ENCODE measurements around the gene DACH1. TPM values are rescaled to one million over a fixed set of nuclear protein-coding genes. Genes with fewer than 3 reads are reported as not detected.
A peak's percentile ranks its signal among the peaks of the same experiment; 100 is the strongest.

Gene DACH1
- total and polyA plus RNA-seq, 2 donors (not counting 3 experiments of a cell fraction or from before 2014, with no cell fraction given), result 8.6 to 28.3 TPM

- DNase-seq (ENCODE audit: low read depth, low spot score), result peak; percentile 50
- no peak overlapping the region for H3K27ac ChIP-seq (ENCODE audit: insufficient read depth, low read depth, low read length)
- no peaks in the 10 kb centered on the region for H3K9me3 ChIP-seq (replicated peaks; ENCODE audit: control insufficient read depth, insufficient read depth, low read length)
- H3K4me1 ChIP-seq (ENCODE audit: control insufficient read depth, extremely low read depth, insufficient read depth, low read length), result peaks cover 54% of the 10 kb centered on the region
- BruUV-seq (replicated peaks), result no TSS peak
- no peak overlapping the region for H3K9ac ChIP-seq (replicated peaks; ENCODE audit: extremely low read depth, insufficient read depth, low read length)
- H4K20me1 ChIP-seq (replicated peaks; ENCODE audit: control insufficient read depth, extremely low read depth, insufficient read depth, low read length), result no peaks in the 10 kb centered on the region
- dilution Hi-C loops (cut with MboI; ENCODE audit: extremely low pct_ligation_motif_present, low sequenced_read_pairs) (no loop called here), intact Hi-C loops (cut with micrococcal nuclease) (no loop called here)
- H3K36me3 ChIP-seq (ENCODE audit: control insufficient read depth in 2 of 2, extremely low read depth in 1 of 2, insufficient read depth in 2 of 2, low read length in 2 of 2), result no peaks in the 10 kb centered on the region
- POLR2A ChIA-PET, result no interaction called here
- H3K4me3 ChIP-seq (replicated peaks in 1 of 3; ENCODE audit: insufficient read depth in 1 of 3, low read depth in 1 of 3, low read length in 3 of 3), result no peak overlapping the region
- FAIRE-seq, result peak; percentile 24
- H3K79me2 ChIP-seq (ENCODE audit: control insufficient read depth, insufficient read depth, low read length), result no peaks in the 10 kb centered on the region
- CTCF ChIA-PET, result interaction anchor here (1.4 kb wide), 1 partner anchor 27 kb away, joined by 3 read pairs; no protein-coding TSS in a partner anchor
- H3K27me3 ChIP-seq (ENCODE audit: control insufficient read depth in 2 of 2, insufficient read depth in 2 of 2, low read length in 2 of 2), result no peaks in the 10 kb centered on the region
- TF ChIP-seq EZH2 (IDR thresholded peaks at IDR 0.05; ENCODE audit: borderline replicate concordance, low read depth, low read length, severe bottlenecking) (no peak), GATA2 (IDR thresholded peaks at IDR 0.05; ENCODE audit: insufficient read depth, insufficient read length, low read depth, low read length) (peak; percentile 64), CTCF (IDR thresholded peaks at IDR 0.05; ENCODE audit: extremely low read depth in 1 of 2, insufficient read depth in 1 of 2, low read depth in 1 of 2, low read length in 2 of 2) (no peak), FOS (IDR thresholded peaks at IDR 0.05; ENCODE audit: borderline replicate concordance, insufficient read depth, low read length) (no peak), POLR2AphosphoS5 (IDR thresholded peaks at IDR 0.05; ENCODE audit: insufficient read depth, low read depth, low read length) (no peak), JUN (IDR thresholded peaks at IDR 0.05; ENCODE audit: borderline replicate concordance, insufficient read depth, insufficient read length, low read depth) (no peak), MAX (IDR thresholded peaks at IDR 0.05; ENCODE audit: insufficient read depth, insufficient read length) (no peak), MYC (IDR thresholded peaks at IDR 0.05; ENCODE audit: low read depth, low read length) (no peak), POLR2A (IDR thresholded peaks at IDR 0.05; ENCODE audit: low read depth, low read length) (no peak)
- peak overlapping the region; percentile 49 for H3K4me2 ChIP-seq (ENCODE audit: insufficient read depth, low read length)
- H3K9me1 ChIP-seq (replicated peaks; ENCODE audit: control insufficient read depth, extremely low read depth, insufficient read depth, low read length), result no peaks in the 10 kb centered on the region
- H2AFZ ChIP-seq (ENCODE audit: low read depth, low read length), result peak overlapping the region; percentile 87
These were observed 245.6 kb downstream of the DACH1 start for GRCh38 chr13:71621174-71622124.

Data from endothelial cell of umbilical vein (primary cell).